HG03039 (cell line): Measurements from ENCODE around the gene CRTAP.
"Not testable (repeated sequence)": the region's sequence is repeated elsewhere in the genome, so short reads cannot be mapped to it uniquely, and the experiment has no call there.

Source experiments
- ATAC-seq: cut with Tn5 transposase; IDR thresholded peaks from one replicate; pipeline ENCODE4 v1.9.1; 2021; ENCODE audit warnings: mild to moderate bottlenecking, moderate library complexity; ENCODE audit not compliant: unreplicated experiment

Gene CRTAP

DNA sequence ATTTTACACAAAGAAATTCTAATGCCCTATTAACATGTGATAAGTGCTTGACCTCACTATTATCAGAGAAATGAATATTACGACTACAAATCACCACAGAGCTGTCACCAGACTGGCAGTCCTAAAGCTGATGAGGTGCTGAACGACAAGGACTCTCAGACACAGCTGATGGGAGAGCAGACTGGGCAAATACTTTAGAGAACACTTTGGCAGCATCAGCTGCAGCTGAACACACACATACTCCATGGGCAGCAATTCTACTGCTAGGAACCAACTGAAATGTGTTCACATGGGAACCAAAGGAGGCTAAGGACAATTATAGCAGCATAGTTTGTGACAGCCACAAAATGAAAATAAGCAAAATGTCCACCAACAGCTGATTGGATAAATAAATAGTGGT lies 59.3 kb downstream of the CRTAP start:
- no peak for ATAC-seq

- no peak for ATAC-seq
Measured at GRCh38 chr3:33173672-33174071, 59.9 kb downstream of the CRTAP start.

DNA sequence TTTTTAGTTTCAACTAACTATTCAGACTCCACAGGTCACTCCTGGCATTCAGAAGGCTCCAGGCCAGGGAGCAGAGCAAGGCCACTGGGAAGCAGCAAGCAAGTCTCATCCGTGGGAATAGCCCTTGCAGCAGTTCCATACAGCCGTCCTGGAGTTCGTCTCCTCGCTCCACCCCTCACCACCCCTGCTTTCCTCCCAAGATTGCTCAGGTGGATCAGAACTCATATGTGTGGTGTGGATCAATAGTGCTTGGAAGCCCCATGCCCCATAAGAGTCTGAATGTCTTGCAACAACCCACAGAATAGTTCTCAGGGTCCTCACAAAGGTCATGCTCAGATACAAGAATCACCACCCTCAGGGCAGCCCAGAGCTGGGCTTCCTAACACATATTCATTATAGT lies 60.3 kb downstream of the CRTAP start:
- ATAC-seq = no peak

- no peak for ATAC-seq
Measured at GRCh38 chr3:33174711-33175414, 61.0 kb downstream of the CRTAP start.

DNA sequence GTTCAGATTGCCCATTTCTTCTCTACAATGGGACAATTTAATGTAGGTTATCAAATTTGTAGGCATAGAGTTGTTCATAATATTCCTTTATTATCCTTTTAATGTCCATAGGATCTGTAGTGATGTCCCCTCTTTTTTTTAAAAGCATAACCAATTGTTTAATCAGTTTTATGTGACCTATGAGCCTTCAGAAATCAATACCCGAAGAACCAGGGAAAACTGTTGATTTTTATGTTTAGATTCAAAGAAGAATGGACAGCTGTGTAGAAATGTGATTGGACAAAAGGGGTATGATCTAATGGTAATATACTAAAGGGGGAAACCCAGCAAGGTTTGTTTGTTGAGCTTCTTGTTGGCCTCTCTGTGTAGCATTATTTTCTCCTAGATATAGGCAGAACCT lies 65.3 kb downstream of the CRTAP start:
- no peak for ATAC-seq

GRCh38 chr3:33181229-33181628 lies 67.4 kb downstream of the CRTAP start:
- no peak for ATAC-seq

GRCh38 chr3:33181641-33182040 lies 67.8 kb downstream of the CRTAP start:
- not testable (repeated sequence) for ATAC-seq

DNA sequence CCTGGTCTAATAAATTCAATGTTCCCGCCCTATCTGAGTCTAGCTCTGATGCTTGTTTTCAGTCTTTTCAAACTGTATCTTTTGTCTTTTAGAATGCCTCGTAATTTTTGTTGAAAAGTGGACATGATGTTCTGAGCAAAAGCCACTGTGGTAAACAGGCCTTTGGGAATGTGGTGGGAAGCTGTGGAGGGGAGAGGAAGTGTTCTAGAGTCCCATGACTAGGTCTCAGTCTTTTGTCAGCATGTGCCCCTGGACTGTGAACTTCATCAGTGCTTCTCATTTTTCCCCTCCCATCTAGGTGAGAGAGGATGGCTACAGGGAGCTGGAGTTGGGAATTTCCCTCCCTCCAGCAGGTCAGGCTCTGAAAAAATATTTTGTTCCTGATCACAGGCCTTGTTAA lies 71.0 kb downstream of the CRTAP start:
- ATAC-seq = no peak

GRCh38 chr3:33186524-33187367 lies 72.9 kb downstream of the CRTAP start:
- no peak for ATAC-seq

DNA sequence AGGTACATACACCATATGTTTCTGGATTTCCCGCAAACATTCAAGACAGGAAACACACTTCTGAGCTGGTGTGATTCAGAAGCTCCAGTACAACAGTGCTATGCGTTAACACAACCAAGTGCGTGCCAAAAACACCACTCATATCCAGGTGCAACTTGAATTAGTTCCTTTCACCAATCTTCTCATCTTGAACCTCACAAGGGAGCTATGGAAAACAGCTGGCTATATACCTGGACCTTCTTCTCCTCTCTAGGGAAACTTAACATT lies 73.5 kb downstream of the CRTAP start:
- no peak for ATAC-seq

GRCh38 chr3:33194303-33194702 lies 80.5 kb downstream of the CRTAP start:
- ATAC-seq = no peak

DNA sequence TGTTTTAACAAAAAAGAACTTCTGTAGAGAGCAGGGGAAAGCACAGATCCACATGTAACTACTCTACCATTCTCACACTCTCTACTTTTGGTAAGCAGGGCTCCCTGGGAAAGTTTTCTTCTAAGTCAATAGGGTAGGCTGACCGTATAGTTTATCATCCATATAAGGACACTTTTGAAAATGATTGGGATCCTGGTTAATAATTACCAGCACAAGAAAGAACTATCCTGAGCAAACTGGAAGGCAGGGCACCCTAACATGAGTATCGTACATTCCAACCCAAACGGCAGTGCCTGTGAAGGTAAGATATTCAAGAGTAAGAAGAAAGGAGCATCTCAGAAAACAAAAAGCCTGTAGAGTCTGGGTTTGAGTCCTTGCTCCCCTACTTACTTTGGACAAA lies 82.7 kb downstream of the CRTAP start:
- ATAC-seq = no peak
